ENCODE data around the gene DIDO1.

DIDO1 gene

DNA sequence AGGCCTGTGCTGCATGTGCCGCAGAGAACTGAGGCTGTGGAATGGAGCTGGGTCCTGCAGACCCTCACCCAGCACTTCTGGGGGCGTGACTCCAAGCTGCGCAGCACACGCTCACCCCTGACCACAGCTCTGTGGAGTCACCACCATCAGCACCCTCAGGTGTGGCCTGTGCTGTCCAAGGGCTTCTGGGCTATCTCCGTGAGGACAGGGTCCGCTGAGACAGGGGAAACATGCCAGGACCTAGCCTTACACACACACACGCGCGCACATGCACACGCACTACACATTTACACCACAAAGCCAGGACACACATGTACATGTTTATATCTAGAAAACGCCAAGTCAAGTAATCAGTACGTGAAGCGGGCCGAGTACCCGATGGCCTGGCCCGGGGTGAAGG is 37.9 kb downstream of the DIDO1 start:
- DNase-seq (ENCODE audit: low spot score): no peak
- in situ Hi-C loops (cut with MboI; ENCODE audit: low sequenced_read_pairs, unreplicated experiment): no loop called here
- TF ChIP-seq, protein P1, sequence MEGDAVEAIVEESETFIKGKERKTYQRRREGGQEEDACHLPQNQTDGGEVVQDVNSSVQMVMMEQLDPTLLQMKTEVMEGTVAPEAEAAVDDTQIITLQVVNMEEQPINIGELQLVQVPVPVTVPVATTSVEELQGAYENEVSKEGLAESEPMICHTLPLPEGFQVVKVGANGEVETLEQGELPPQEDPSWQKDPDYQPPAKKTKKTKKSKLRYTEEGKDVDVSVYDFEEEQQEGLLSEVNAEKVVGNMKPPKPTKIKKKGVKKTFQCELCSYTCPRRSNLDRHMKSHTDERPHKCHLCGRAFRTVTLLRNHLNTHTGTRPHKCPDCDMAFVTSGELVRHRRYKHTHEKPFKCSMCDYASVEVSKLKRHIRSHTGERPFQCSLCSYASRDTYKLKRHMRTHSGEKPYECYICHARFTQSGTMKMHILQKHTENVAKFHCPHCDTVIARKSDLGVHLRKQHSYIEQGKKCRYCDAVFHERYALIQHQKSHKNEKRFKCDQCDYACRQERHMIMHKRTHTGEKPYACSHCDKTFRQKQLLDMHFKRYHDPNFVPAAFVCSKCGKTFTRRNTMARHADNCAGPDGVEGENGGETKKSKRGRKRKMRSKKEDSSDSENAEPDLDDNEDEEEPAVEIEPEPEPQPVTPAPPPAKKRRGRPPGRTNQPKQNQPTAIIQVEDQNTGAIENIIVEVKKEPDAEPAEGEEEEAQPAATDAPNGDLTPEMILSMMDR (IDR thresholded peaks at IDR 0.05; ENCODE audit: borderline replicate concordance, control extremely low read depth, extremely low read depth, insufficient read depth, missing control alignments): no peak

DNA sequence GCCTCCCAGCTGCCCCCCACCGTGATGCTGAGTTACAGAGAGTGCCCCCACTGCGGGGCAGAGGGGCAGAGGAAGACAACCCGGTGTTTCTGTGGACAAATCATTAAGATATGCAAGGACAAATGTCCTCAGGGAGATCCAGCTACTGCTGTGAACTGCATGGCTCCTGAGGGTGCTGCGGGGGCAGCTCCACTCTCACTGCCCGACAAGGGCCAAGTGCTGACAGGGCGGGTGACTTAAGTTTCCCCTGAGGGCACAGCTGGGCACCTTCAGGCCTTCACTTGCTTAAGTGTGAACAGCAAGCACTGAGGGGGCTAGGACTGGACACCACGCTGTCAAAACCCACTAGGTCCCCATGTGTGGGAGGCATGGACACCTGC is 38.5 kb downstream of the DIDO1 start:
- TF ChIP-seq, protein P1 (IDR thresholded peaks at IDR 0.05; ENCODE audit: borderline replicate concordance, control extremely low read depth, extremely low read depth, insufficient read depth, missing control alignments): no peak
- DNase-seq (ENCODE audit: low spot score): no peak
- in situ Hi-C loops (cut with MboI; ENCODE audit: low sequenced_read_pairs, unreplicated experiment): no loop called here

DNA sequence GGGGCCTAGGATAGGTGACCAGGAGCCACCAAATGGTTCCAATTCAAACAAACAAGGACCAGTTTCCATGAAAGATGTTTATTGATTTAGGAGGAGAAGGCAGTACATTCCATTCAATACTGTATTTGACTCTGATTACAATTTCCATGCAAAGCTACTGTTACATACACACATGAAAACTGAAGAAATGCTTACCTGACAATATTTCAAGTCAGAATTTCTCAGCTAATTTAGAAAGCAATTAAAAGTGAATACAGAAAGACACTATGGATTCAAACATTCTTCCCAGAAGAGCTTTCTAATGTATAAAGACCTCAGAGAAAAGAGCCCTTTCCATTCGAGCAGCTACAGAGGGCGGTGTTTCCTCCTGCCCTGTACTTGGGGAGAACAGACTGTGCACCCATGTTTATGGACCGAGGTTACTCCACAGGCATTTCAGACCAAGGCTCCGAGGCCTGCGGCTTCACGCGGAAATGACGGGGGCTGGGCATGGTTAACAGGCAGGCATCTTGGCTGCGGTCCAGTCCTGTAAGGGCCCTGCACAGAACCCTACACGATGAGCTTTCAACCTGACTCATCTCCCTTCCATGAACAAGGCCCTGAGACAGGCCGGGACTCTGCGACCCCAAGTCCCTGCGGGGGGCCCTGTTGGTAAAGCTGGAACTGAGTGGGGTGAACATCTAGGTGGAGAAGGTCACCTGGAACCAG is 39.0 kb downstream of the DIDO1 start:
- TF ChIP-seq, protein P1 (IDR thresholded peaks at IDR 0.05; ENCODE audit: borderline replicate concordance, control extremely low read depth, extremely low read depth, insufficient read depth, missing control alignments): no peak
- DNase-seq (ENCODE audit: low spot score): no peak
- in situ Hi-C loops (cut with MboI; ENCODE audit: low sequenced_read_pairs, unreplicated experiment): no loop called here

DNA sequence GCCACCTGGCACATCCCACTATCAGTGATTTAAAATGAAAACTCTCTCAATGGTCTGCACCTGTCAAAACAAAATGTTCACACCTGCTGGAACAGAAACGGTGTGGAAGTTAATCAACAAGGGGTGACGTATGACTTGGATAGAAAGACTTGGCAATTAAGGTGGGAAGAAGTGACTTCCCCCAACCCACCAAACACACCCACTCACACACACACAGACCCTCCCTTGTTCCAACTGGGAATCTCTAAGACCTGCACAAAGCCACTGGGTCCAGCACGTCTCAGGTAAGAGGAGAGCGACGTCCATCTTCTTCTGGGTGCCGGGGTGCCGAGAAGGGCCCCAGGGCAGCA is 39.6 kb downstream of the DIDO1 start:
- in situ Hi-C loops (cut with MboI; ENCODE audit: low sequenced_read_pairs, unreplicated experiment): no loop called here
- DNase-seq (ENCODE audit: low spot score): no peak
- TF ChIP-seq, protein P1 (IDR thresholded peaks at IDR 0.05; ENCODE audit: borderline replicate concordance, control extremely low read depth, extremely low read depth, insufficient read depth, missing control alignments): no peak

DNA sequence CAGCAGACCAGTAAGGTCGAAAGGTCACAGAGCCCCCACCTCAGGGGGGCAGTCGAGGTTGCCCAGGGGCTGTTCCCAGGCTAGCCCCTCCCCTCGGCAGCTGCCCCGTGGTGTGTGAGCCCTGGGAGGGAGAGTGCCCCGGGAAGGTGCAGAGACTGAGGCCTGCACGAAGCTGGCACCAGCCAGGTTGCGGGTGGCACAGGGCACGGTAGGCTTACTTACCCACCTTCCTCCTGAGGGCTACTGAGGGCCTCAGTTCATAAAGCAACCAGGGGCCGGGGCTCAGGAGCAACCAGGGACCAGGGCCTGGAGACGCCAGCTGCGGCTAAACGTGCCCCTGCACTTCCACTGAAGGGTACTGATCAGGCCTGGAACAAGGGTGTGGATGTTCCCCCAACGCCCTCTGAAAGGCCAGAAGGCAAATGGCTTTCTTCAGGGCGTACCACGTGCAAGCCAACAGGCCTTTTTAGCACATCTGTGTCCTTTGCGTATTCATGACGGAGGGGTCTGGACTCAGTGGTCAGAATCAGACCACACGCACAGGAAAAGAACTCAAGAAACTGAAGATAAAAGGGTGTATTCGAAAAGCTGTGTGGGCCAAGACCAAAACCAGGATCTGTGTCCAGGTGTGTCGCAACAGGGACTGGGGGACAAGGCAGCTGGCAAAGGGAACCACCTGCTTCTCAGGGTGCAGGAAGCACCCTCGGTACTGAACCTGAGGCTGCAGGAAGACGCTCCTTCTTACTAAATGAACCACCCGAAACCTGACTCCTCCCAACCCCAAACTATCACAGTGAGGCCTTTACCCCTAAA is 40.2 kb downstream of the DIDO1 start:
- no peak for DNase-seq (ENCODE audit: low spot score)
- in situ Hi-C loops (cut with MboI; ENCODE audit: low sequenced_read_pairs, unreplicated experiment): no loop called here
- TF ChIP-seq, protein P1 (IDR thresholded peaks at IDR 0.05; ENCODE audit: borderline replicate concordance, control extremely low read depth, extremely low read depth, insufficient read depth, missing control alignments): no peak

DNA sequence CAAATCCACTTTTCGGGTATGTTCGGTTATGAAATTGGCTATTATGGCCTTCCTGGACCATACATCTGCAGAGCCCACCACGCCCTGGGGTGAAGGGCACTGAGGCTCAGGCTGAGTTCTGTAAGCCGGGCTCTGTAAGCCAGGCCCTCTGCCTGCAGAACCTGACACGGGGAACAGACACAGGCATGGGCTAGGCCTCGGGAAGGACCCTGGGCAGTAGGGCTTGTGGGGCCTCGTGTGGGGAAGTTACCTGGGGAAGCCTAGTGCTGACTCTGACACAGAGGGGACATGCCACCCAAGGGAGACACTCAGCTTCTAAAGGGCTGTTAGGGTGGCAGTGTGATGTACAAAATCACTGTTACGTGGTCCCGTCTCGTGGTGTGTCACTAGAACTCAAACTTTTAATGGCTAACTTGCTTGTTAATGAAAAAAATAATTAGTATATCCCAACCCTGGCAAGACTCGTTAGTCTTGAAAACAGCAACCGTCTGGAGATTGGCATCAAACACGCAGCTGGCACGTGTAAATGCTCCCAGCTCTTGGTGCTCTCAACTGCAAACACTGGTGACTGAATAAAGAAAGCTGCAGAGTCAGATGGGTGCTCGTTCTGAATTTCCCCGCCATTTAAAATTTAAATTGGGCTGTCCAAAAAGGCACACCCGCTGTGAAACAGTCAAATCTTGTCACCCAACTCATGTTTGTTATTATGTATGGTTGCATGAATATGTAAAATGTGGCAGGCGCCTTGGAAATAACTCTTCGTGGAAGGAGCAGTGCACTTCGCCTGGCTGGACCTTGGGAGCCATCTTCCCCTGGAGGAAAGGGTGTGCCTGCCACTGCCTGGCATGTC is 41.0 kb downstream of the DIDO1 start:
- no peak for DNase-seq (ENCODE audit: low spot score)
- TF ChIP-seq, protein P1 (IDR thresholded peaks at IDR 0.05; ENCODE audit: borderline replicate concordance, control extremely low read depth, extremely low read depth, insufficient read depth, missing control alignments): no peak
- in situ Hi-C loops (cut with MboI; ENCODE audit: low sequenced_read_pairs, unreplicated experiment): no loop called here

Data from GM13976 (cell line).